GM20000 (cell line): ENCODE measurements around the gene GABBR2.

Experiments
- DNase-seq: peaks from one replicate; pipeline ENCODE4 v3.0.0; 2012; ENCODE audit warnings: low spot score
- TF ChIP-seq, protein P1 (sequence below): IDR thresholded peaks from 2 replicates; pipeline ENCODE4 v1.5.1; 2012; ENCODE audit warnings: mild to moderate bottlenecking, control low read depth; ENCODE audit errors: extremely low read depth, missing control alignments

Gene GABBR2

DNA sequence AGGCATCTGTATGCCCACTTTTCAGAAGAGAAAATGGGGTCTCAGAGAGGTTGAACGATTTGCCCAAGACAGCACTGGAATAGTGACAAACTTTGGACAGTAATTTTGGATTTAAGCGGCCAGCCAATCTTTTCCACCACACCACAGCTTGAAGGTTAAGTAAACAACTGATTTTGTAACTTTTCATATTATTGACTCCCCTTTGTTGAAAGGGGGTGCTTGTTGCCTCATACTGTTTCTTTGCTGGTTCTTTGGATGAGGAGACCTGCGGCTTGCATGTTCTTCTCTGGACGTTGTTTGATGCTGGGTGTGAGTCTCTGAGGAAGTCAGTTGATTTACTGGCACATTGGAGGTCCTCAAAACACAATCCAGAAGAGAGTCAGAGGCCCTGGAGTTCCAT is 11.7 kb upstream of the GABBR2 start:
- DNase-seq, result no peak
- TF ChIP-seq, protein P1, sequence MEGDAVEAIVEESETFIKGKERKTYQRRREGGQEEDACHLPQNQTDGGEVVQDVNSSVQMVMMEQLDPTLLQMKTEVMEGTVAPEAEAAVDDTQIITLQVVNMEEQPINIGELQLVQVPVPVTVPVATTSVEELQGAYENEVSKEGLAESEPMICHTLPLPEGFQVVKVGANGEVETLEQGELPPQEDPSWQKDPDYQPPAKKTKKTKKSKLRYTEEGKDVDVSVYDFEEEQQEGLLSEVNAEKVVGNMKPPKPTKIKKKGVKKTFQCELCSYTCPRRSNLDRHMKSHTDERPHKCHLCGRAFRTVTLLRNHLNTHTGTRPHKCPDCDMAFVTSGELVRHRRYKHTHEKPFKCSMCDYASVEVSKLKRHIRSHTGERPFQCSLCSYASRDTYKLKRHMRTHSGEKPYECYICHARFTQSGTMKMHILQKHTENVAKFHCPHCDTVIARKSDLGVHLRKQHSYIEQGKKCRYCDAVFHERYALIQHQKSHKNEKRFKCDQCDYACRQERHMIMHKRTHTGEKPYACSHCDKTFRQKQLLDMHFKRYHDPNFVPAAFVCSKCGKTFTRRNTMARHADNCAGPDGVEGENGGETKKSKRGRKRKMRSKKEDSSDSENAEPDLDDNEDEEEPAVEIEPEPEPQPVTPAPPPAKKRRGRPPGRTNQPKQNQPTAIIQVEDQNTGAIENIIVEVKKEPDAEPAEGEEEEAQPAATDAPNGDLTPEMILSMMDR, result no peak

DNA sequence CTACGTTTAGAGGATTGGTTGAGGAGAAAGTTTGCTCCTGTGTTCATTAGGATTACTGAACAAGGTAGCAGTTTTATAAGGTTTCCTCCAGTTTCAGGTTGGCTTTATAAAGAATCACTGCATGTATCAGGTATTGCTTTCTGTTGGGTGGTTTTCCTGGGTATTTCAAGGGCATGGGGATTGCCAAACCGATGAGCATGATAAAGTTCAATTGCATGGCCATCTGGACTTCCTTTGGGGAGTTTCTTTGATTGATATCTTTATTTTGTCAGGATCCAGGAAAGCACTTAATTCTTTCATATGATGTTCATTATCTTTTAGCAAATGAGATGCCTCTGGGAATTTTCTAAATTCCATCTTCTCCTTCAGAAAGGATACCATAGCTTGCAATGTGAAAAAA is 10.3 kb upstream of the GABBR2 start:
- TF ChIP-seq, protein P1, result no peak
- DNase-seq, result no peak

DNA sequence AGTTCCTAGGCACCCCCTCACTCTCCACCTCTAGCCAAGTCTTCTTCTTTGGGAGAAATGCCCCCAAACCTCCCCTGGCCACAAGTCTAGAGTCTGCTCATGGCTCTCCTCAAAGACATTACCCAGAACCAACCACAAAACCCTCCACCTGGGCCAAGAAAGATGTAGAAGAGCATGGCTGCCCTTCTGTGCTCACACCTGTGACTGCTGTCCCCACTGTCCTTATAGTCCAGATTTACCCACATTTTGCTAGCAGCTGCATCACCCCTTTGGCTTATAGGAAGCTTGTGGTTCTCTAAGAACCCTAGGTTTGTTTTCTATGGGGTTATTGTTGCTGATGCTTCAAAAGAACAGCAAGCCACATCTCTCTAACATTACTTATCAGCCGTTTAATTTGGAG is 6.1 kb upstream of the GABBR2 start:
- TF ChIP-seq, protein P1, result no peak
- no peak for DNase-seq

DNA sequence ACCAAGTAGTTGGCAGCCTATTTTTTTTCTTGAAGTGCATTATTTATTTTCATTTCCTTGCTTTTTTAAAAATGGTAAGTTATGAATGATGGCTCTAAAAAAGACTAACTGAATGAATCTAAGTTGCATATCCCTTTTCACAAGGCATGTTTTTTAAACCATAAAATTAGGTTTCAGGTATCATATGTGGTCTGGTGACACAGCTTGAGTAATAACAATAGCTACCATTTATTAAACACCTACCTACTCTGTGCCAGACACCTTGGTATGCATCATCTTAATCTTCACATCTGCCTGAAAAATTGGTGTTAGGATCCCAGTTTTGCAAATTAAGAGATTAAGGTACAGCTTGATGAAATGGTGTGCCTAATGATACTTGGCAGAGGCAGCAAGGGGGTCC is 4.3 kb upstream of the GABBR2 start:
- TF ChIP-seq, protein P1, result no peak
- DNase-seq, result no peak

DNA sequence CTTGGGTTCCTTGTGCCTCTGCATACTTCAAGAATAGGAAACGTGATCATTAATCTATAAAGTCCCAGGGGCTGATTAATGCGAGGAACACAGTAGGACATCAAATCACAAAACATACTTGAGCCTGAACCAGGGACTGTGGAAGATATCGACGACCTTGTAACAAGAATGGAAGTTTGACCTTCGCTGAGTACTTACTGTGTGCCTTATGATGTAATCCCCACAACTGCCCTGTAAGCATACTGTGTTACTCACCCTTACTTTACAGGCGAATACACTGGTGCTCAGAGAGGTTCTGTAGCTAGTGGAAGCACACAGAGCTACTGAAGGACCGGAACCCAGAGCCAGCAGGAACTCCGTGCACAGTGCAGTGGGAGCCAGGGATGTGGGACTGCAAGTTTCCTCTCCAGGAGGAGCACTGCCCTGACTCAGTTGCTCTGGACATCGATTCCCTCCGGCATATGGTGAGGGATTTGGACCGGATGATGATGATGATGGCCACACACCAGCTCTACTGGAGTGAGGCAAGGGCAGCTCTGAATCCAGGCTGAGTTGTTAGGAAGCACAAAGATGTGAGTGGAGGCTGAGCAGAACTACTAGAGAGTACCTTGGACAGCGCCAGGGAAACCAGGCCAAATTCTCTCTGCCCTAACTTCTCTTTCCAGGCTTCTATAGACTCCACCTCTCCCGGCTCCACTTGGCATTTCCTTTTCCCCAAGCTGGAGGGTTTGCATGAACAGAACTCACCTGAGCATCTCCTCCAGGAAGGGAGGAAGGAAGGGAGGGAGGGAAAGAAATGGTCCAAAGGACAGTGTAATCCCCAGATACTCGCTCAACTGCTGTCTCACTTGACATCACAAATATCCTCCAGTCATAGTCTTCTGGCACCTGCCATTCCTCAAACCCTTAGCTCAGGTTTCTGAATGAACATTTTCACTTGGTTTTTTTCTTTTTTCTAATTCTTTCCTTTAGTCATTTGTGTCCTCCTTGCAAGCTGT is 1.5 kb upstream of the GABBR2 start:
- DNase-seq, result no peak
- TF ChIP-seq, protein P1, result no peak

DNA sequence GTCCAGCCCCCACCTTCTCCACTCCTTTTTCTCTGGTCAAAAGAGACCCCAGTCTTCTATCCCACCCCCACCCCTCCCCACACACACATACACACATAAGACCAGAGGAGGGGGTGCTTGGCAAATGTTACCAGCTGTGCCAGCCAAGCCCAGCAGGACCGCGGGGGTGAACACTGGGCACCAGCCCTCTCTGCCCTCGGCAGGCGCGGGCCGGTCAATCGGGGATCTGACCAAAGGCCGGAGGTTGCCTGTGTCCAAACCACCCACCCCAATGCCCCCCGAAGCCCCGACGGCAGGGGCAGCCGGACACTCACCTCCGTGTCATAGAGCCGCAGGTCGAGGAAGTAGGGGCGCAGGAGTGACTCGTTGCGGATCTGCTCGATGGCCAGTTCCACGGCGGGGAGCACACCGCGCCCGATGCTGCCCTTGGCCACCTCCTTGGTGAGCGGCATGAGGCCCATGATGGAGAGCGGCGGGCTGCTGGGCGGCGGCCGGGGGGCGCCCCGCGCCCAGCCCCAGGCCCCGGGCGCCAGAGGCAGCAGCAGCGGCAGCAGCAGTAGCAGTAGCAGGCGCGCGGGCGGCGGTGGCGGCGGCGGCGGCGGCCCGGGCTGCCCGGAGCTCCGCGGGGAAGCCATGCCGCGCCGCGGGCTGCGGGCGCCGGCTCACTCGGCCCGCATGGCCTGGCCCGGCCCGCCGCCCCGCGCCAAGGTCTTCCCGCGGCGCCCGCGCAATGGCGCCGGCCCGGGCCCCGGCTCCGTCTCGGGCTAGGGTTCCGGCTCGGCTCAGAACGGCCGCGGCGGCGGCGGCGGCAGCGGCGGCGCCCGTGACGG is 417 bp downstream of the GABBR2 start:
- DNase-seq, result peak; percentile 29

More for the DNA sequence above, 417 bp downstream of the GABBR2 start:
- TF ChIP-seq, protein P1, result no peak
